ENCODE results near the gene EVA1C.
"Not testable (repeated sequence)": the region's sequence is repeated elsewhere in the genome, so short reads cannot be mapped to it uniquely, and the experiment has no call there.

EVA1C gene

DNA sequence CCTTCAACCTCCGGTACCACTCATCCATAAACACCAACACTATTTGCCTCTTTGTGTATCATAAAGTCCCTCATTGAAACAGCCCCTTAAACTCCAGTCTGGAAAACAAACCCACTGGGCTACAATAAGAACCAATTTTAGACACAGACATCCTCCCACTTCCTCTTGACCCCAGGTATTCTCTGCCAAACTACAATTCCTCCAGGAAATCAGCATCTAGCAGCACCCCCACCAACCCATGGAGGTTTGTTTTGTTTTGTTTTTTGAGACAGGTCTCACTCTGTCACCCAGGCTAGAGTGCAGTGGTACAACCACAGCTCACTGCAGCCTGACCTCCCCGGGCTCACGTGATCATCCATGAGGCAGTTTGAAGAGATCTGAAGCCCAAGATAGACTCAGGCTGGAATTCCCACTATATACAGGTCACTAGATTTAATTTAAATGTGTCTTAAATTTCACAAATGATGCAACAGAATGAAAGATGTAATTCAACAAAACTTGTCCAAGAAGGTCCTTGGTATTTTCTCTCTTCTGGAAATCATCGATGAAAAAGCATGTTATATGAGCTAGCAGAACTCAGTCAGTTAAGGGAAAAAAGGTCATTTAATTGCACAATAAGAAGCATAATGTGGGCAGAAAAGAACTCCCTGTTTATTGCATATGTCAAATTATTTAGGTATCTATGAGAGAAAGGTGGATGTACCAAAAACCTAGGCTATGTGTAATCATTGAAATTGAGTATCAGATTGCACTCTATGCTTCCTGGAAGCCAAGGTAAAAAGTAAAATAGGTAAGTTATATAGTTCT is 142.5 kb downstream of the EVA1C start:
- no peak for DNase-seq (ENCODE audit: low read depth in 2 of 2, low spot score in 1 of 2)

DNA sequence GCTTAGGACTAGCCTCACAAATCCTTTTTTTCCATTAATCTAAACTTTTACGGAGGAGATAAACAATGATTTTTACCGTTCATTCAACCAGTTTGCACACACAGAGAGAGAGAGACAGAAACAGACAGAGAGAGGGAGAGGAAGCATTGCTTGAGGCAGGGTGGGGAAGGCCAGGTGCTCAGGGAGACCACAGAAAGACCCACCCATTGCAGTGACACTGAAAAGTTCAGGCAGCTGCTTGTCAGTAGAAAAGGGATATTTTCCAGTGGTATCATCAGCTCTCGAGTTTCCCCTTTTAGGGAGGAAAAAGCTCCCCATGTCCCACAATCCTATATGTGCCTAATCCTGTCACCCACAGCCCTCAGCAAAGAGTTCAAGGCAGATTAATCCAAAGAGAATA is 145.6 kb downstream of the EVA1C start:
- DNase-seq (ENCODE audit: low read depth in 2 of 2, low spot score in 1 of 2) = no peak

DNA sequence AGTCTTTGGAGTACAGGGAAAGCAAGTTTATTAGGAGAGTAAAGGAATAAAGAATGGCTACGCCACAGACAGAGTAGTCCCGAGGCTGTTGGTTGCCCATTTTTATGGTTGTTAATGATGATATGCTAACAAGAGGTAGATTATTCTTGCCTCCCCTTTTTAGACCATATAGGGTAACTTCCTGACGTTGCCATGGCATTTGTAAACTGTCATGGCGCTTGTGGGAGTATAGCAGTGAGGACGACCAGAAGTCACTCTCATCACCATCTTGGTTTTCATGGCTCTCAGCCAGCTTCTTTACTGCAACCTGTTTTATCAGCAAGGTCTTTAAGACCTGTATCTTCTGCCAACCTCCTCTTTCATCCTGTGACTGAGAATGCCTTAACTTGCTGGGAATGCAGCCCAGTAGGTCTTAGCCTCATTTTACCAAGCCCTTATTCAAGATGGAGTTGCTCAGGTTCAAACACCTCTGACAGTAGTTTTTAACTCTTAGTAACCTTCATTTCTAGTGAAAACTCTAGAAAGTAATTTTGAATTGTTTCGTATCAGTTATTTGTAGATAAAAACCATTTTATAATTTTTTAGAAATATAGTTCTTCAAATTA is 146.6 kb downstream of the EVA1C start:
- no peak for DNase-seq (ENCODE audit: low read depth in 2 of 2, low spot score in 1 of 2)

DNA sequence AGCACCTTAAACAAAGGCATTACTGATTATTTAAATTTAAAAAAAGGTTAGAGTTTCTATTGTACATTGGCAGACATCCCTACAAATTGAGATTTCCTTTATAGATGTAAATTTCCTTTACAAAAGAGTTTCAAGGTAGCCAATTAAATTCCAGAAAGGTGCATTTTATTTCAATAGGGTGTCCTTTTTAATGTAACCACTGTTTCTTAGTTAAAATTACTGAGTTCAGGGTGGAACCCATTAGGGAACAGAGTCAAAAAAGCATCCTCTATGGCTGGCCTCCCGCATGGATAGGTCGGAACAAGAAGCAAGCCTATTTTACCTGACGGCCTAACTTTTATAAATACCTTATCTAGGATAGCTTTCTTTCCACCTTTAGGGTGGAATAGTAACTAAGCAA is 148.4 kb downstream of the EVA1C start:
- DNase-seq (ENCODE audit: low read depth in 2 of 2, low spot score in 1 of 2) = no peak

DNA sequence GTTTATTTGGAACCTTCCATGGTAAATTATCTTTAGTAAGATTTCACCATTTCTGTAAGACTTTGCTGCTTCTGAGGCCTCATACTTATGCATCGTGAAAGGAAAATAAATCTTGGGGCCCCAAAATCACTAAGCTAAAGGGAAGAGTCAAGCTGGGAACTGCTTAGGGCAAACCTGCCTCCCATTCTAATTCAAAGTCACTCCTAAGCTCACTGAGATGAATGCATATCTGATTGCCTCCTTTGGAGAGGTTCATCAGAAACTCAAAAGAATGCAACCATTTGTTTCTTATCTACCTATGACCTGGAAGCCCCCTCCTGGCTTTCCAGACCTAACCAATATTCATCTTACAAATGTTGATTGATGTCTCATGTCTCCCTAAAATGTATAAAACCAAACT is 149.0 kb downstream of the EVA1C start:
- not testable (repeated sequence) for DNase-seq (ENCODE audit: low read depth in 2 of 2, low spot score in 1 of 2)

DNA sequence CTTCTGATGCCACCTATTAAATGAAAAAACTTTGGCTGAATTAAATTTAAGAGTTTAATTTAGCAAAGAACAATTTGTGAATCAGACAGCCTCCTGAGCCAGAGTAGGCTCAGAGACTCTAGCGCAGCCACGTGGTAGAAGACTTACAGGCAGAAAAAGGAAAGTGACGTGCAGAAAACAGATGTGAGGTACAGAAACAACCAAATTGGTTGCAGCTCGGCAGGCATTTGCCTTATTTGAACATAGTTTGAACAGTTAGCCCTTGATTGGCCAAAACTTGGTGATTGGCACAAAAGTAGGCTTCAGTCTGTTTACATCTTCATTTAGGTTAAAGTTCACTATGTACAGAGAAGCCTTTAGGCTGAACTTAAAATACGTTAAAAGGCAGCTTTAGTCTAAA is 149.9 kb downstream of the EVA1C start:
- no peak for DNase-seq (ENCODE audit: low read depth in 2 of 2, low spot score in 1 of 2)

DNA sequence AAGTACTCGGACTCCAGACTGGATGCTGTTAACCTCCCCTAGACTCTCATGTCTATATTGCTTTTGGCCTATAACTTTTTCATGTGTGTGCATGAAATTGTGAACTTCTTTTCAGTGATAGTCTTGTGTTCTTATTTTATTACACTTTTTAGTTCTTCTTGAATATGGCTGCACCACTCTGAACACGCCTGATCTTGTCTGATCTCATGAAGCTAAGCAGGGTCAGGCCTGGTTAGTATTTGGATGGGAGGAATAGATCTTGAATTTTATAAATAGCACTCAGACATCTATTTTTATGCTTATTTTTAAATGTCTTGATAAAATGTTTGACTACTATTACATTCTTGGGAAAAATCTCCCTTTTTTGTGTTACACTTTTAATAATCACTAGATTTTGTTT is 150.4 kb downstream of the EVA1C start:
- no peak for DNase-seq (ENCODE audit: low read depth in 2 of 2, low spot score in 1 of 2)

Measured in stimulated activated CD8-positive, alpha-beta memory T cell treated with anti-CD3 and anti-CD28 coated beads, Interleukin-4, amount 100 ng/mL, for 1 hour (primary cell).